Measurements from ENCODE around the gene SPRYD4.

The SPRYD4 gene

GRCh38 chr12:56425193-56425592 lies 43.2 kb upstream of the SPRYD4 start:
- TF ChIP-seq ZFP30 (CRISPR knock-in tag; IDR thresholded peaks at IDR 0.05) = no peak
- TF ChIP-seq POU6F1 (CRISPR knock-in tag; IDR thresholded peaks at IDR 0.05; ENCODE audit: borderline replicate concordance, low read depth) = no peak
- no peak for TF ChIP-seq OSR1 (CRISPR knock-in tag; IDR thresholded peaks at IDR 0.05)
- no peak for TF ChIP-seq RARB (CRISPR knock-in tag; IDR thresholded peaks at IDR 0.05)
- no peak for TF ChIP-seq ZNF565 (CRISPR knock-in tag; conservative IDR thresholded peaks at IDR 0.05; ENCODE audit: low read depth)
- no peak for TF ChIP-seq TSHZ2 (CRISPR knock-in tag; IDR thresholded peaks at IDR 0.05)
- no peak for TF ChIP-seq ISL1 (CRISPR knock-in tag; IDR thresholded peaks at IDR 0.05)
- no peak for TF ChIP-seq ZNF8 (CRISPR knock-in tag; IDR thresholded peaks at IDR 0.05)
- no peak for TF ChIP-seq ZC3H10 (CRISPR knock-in tag; IDR thresholded peaks at IDR 0.05)
- no peak for TF ChIP-seq TOX (CRISPR knock-in tag; IDR thresholded peaks at IDR 0.05; ENCODE audit: borderline replicate concordance)
- no peak for TF ChIP-seq CREB5 (CRISPR knock-in tag; IDR thresholded peaks at IDR 0.05; ENCODE audit: low read depth)
- TF ChIP-seq ZNF70 (CRISPR knock-in tag; IDR thresholded peaks at IDR 0.05) = no peak
- no peak for TF ChIP-seq GLIS3 (CRISPR knock-in tag; IDR thresholded peaks at IDR 0.05)
- no peak for TF ChIP-seq PPARA (CRISPR knock-in tag; IDR thresholded peaks at IDR 0.05; ENCODE audit: borderline replicate concordance)
- no peak for TF ChIP-seq ARNTL (CRISPR knock-in tag; IDR thresholded peaks at IDR 0.05; ENCODE audit: borderline replicate concordance, low read depth)
- no peak for TF ChIP-seq PATZ1 (CRISPR knock-in tag; IDR thresholded peaks at IDR 0.05; ENCODE audit: borderline replicate concordance)
- TF ChIP-seq ESRRG (CRISPR knock-in tag; IDR thresholded peaks at IDR 0.05) = no peak
- TF ChIP-seq CSRNP3 (CRISPR knock-in tag; IDR thresholded peaks at IDR 0.05) = no peak
- no peak for TF ChIP-seq ZFP3 (CRISPR knock-in tag; IDR thresholded peaks at IDR 0.05)
- TF ChIP-seq BACH2 (CRISPR knock-in tag; IDR thresholded peaks at IDR 0.05; ENCODE audit: borderline replicate concordance) = no peak
- ATAC-seq = no peak

- no peak for TF ChIP-seq SNAI2 (CRISPR knock-in tag; IDR thresholded peaks at IDR 0.05)
- TF ChIP-seq ZFP30 (CRISPR knock-in tag; IDR thresholded peaks at IDR 0.05) = no peak
- TF ChIP-seq CSRNP3 (CRISPR knock-in tag; IDR thresholded peaks at IDR 0.05) = no peak
- no peak for TF ChIP-seq TSHZ2 (CRISPR knock-in tag; IDR thresholded peaks at IDR 0.05)
- no peak for TF ChIP-seq CREB5 (CRISPR knock-in tag; IDR thresholded peaks at IDR 0.05; ENCODE audit: low read depth)
- TF ChIP-seq TOX (CRISPR knock-in tag; IDR thresholded peaks at IDR 0.05; ENCODE audit: borderline replicate concordance) = no peak
- TF ChIP-seq ZNF565 (CRISPR knock-in tag; conservative IDR thresholded peaks at IDR 0.05; ENCODE audit: low read depth) = no peak
- no peak for TF ChIP-seq GLIS3 (CRISPR knock-in tag; IDR thresholded peaks at IDR 0.05)
- TF ChIP-seq RARB (CRISPR knock-in tag; IDR thresholded peaks at IDR 0.05) = no peak
- TF ChIP-seq TCF4 (CRISPR knock-in tag; IDR thresholded peaks at IDR 0.05; ENCODE audit: borderline replicate concordance) = no peak
- TF ChIP-seq ARNTL (CRISPR knock-in tag; IDR thresholded peaks at IDR 0.05; ENCODE audit: borderline replicate concordance, low read depth) = no peak
- ATAC-seq = no peak
Observed at GRCh38 chr12:56425940-56426438, 42.4 kb upstream of the SPRYD4 start.

All from SK-N-SH treated with all-trans-retinoic acid at 6 μM for 48 hours (cell line).